HepG2 (cell line): ENCODE measurements around the gene DPEP1. TPM values are rescaled to one million over a fixed set of nuclear protein-coding genes. Genes with fewer than 3 reads are reported as not detected.

Experiments used
- DPF2 ChIP-seq: sonication (generic); formaldehyde crosslinking; IDR thresholded peaks from 2 replicates; pipeline ENCODE4 v1.4.0; 2020; ENCODE audit warnings: mild to moderate bottlenecking, low read depth, missing genetic modification reagents, borderline replicate concordance
- HNF4G ChIP-seq, 2 experiments: sonication (generic) in 1 of 2; formaldehyde crosslinking in 1 of 2; IDR thresholded peaks; 2 replicates each; pipeline versions ENCODE4 v1.4.0 to v1.6.1; 2011 to 2020; ENCODE audit warnings: borderline replicate concordance in 2 of 2, low read depth in 2 of 2, mild to moderate bottlenecking in 2 of 2, low read length in 1 of 2, missing genetic modification reagents in 1 of 2, moderate library complexity in 1 of 2
- KLF13 ChIP-seq: sonication (generic); formaldehyde crosslinking; IDR thresholded peaks from 2 replicates; pipeline ENCODE4 v1.4.0; 2020; ENCODE audit warnings: mild to moderate bottlenecking, missing genetic modification reagents
- MED1 ChIP-seq: sonication (generic); formaldehyde crosslinking; IDR thresholded peaks from 2 replicates; pipeline ENCODE4 v1.4.0; 2020; ENCODE audit warnings: missing genetic modification reagents
- MXD4 ChIP-seq: IDR thresholded peaks from 2 replicates; pipeline ENCODE4 v1.6.1; 2016; ENCODE audit warnings: mild to moderate bottlenecking, missing biosample characterization, missing genetic modification reagents
- PAF1 ChIP-seq: IDR thresholded peaks from 2 replicates; pipeline ENCODE4 v1.6.1; 2016; ENCODE audit warnings: missing genetic modification reagents, missing compliant biosample characterization
- SOX13 ChIP-seq, 3 experiments: fragments of 450-650 bp in 1 of 3; sonication (generic) in 1 of 3; formaldehyde crosslinking in 1 of 3; IDR thresholded peaks in 2 of 3; conservative IDR thresholded peaks in 1 of 3; 2 replicates each; pipeline versions ENCODE4 v1.5.0 to v1.6.1; 2016 to 2020; ENCODE audit warnings: antibody characterized with exemption in 1 of 3, mild to moderate bottlenecking in 1 of 3, missing compliant biosample characterization in 1 of 3, missing genetic modification reagents in 1 of 3, moderate library complexity in 1 of 3
- TCF7L2 ChIP-seq: IDR thresholded peaks from 2 replicates; pipeline ENCODE4 v1.6.1; 2011; ENCODE audit warnings: mild to moderate bottlenecking, low read depth, low read length, moderate library complexity
- ZNF3 ChIP-seq: IDR thresholded peaks from 2 replicates; pipeline ENCODE4 v1.7.0; 2017; ENCODE audit warnings: inconsistent platforms
- ZNF709 ChIP-seq: sonication (generic); formaldehyde crosslinking; IDR thresholded peaks from 2 replicates; pipeline ENCODE4 v1.5.0; 2020; ENCODE audit warnings: mild to moderate bottlenecking, missing genetic modification reagents
- polyA plus RNA-seq, 8 experiments: library from polyadenylated mRNA; depleted of rRNA in 3 of 8; stranded (reverse) in 7 of 8; unstranded in 1 of 8; fragments of >200 nt; fragmentation: Illumina TruSeq in 4 of 8; extraction: Trizol in 4 of 8; gene quantifications; 2 replicates each; pipeline versions ENCODE4 v1.2.1 to v1.2.3, GENCODE V29; 2011 to 2016; ENCODE audit warnings: low read depth in 4 of 8, missing spikeins in 1 of 8, mixed read lengths in 1 of 8; ENCODE audit not compliant: insufficient read depth in 1 of 8
- total RNA-seq, 5 experiments: library from RNA; depleted of rRNA; stranded (reverse); fragments of >200 nt; fragmentation: Illumina TruSeq; extraction: Trizol; gene quantifications; 2 replicates each; pipeline ENCODE4 v1.2.3, GENCODE V29; 2016; ENCODE audit warnings: low read depth in 1 of 5
- TF ChIP-seq, protein P1 (sequence below): sonication (generic); formaldehyde crosslinking; IDR thresholded peaks from 2 replicates; pipeline ENCODE4 v1.5.1; 2020; ENCODE audit warnings: missing genetic modification reagents, mild to moderate bottlenecking, borderline replicate concordance
- TF ChIP-seq, protein P2 (sequence below): IDR thresholded peaks from 2 replicates; pipeline ENCODE4 v1.6.1; 2016; ENCODE audit warnings: mild to moderate bottlenecking
- TF ChIP-seq, protein P3 (sequence below): sonication (generic); formaldehyde crosslinking; IDR thresholded peaks from 2 replicates; pipeline ENCODE4 v1.4.0; 2020; ENCODE audit warnings: missing genetic modification reagents
- TF ChIP-seq, protein P4 (sequence below): sonication (generic); formaldehyde crosslinking; IDR thresholded peaks from 2 replicates; pipeline ENCODE4 v1.4.0; 2020; ENCODE audit warnings: missing genetic modification reagents
- TF ChIP-seq, protein P5 (sequence below): sonication (generic); formaldehyde crosslinking; IDR thresholded peaks from 2 replicates; pipeline ENCODE4 v1.5.1; 2020; ENCODE audit warnings: mild to moderate bottlenecking, moderate library complexity, missing genetic modification reagents

The DPEP1 gene
- total and polyA plus RNA-seq, 2 of the 13 experiments (the other 11 are each of a cell fraction or from before 2014, with no cell fraction given) = 37.6 to 52.2 TPM

DNA sequence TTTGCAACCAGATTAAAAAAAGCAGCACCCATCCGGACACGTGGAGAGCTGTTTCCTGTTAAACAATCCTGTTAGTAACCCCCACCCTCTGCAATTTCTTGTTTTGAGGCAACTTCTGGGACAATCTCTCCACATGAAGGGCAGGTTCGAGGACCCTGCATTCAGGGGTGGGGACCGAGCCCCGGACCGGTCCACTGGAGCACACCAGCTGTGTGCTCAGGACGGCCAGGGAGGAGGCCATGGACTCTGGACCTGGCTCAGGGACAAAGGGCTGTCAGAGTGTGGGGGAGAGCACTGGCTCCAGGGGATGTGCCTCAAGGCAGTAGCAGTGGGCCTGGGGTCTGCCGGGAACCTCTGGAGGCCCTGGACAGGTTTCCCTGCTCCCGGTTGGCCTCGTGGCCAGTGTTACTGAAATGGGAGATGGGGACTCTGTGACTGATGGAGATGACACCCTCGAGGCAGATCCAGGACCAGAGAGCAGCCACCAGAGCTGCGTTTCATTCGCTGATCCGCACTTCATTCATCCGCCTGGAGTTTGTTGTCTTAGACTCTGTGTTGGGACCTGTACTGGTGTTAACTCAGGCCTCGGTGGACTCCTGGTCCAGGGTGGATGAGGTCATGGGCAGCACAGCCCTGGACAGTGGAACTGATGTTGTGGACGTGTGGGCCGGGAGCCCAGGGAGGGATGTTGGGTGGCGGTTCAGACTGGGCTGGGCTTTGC is 40.8 kb upstream of the DPEP1 start (continued):
- TF ChIP-seq HNF4G (IDR thresholded peaks at IDR 0.05; ENCODE audit: borderline replicate concordance, low read depth, low read length) (peak; percentile 97), HNF4G (CRISPR knock-in tag; IDR thresholded peaks at IDR 0.05; ENCODE audit: borderline replicate concordance, low read depth) (peak; percentile 91), DPF2 (CRISPR knock-in tag) (peak; percentile 66), MED1 (CRISPR knock-in tag) (peak; percentile 67), PAF1 (no peak), KLF13 (CRISPR knock-in tag) (0 out of 2 replicates have a peak, but pooled peaks have one; percentile 14), TCF7L2 (no peak), ZNF709 (CRISPR knock-in tag) (peak; percentile 68; the same call in 1 of the 2 replicates), MXD4 (CRISPR knock-in tag) (0 out of 2 replicates have a peak, but pooled peaks have one; percentile 78), SOX13 (IDR thresholded peaks at IDR 0.05) (no peak), SOX13 (CRISPR knock-in tag; conservative IDR thresholded peaks at IDR 0.05 in 1 of 2, IDR thresholded peaks at IDR 0.05 in 1 of 2) (peak in 1 of 2 experiments; percentile 69; a peak in 2 of 4 replicates), ZNF3 (CRISPR knock-in tag) (no peak)
- TF ChIP-seq, protein P1, sequence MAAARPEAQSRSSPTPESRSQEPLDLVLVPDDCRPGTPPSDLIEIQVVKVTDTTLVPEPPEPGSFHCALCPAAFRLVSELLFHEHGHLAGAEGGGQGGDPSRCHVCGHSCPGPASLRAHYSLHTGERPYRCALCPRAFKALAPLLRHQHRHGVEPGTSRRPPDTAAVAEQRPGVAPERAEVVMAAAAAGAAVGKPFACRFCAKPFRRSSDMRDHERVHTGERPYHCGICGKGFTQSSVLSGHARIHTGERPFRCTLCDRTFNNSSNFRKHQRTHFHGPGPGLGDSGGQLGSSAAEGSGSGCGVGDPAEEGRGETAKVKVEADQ (CRISPR knock-in tag) = no peak
- TF ChIP-seq, protein P2, sequence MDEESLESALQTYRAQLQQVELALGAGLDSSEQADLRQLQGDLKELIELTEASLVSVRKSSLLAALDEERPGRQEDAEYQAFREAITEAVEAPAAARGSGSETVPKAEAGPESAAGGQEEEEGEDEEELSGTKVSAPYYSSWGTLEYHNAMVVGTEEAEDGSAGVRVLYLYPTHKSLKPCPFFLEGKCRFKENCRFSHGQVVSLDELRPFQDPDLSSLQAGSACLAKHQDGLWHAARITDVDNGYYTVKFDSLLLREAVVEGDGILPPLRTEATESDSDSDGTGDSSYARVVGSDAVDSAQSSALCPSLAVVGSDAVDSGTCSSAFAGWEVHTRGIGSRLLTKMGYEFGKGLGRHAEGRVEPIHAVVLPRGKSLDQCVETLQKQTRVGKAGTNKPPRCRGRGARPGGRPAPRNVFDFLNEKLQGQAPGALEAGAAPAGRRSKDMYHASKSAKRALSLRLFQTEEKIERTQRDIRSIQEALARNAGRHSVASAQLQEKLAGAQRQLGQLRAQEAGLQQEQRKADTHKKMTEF (CRISPR knock-in tag) = peak; percentile 79
- TF ChIP-seq, protein P3, sequence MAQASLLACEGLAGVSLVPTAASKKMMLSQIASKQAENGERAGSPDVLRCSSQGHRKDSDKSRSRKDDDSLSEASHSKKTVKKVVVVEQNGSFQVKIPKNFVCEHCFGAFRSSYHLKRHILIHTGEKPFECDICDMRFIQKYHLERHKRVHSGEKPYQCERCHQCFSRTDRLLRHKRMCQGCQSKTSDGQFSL (CRISPR knock-in tag) = peak; percentile 79
- TF ChIP-seq, protein P4, sequence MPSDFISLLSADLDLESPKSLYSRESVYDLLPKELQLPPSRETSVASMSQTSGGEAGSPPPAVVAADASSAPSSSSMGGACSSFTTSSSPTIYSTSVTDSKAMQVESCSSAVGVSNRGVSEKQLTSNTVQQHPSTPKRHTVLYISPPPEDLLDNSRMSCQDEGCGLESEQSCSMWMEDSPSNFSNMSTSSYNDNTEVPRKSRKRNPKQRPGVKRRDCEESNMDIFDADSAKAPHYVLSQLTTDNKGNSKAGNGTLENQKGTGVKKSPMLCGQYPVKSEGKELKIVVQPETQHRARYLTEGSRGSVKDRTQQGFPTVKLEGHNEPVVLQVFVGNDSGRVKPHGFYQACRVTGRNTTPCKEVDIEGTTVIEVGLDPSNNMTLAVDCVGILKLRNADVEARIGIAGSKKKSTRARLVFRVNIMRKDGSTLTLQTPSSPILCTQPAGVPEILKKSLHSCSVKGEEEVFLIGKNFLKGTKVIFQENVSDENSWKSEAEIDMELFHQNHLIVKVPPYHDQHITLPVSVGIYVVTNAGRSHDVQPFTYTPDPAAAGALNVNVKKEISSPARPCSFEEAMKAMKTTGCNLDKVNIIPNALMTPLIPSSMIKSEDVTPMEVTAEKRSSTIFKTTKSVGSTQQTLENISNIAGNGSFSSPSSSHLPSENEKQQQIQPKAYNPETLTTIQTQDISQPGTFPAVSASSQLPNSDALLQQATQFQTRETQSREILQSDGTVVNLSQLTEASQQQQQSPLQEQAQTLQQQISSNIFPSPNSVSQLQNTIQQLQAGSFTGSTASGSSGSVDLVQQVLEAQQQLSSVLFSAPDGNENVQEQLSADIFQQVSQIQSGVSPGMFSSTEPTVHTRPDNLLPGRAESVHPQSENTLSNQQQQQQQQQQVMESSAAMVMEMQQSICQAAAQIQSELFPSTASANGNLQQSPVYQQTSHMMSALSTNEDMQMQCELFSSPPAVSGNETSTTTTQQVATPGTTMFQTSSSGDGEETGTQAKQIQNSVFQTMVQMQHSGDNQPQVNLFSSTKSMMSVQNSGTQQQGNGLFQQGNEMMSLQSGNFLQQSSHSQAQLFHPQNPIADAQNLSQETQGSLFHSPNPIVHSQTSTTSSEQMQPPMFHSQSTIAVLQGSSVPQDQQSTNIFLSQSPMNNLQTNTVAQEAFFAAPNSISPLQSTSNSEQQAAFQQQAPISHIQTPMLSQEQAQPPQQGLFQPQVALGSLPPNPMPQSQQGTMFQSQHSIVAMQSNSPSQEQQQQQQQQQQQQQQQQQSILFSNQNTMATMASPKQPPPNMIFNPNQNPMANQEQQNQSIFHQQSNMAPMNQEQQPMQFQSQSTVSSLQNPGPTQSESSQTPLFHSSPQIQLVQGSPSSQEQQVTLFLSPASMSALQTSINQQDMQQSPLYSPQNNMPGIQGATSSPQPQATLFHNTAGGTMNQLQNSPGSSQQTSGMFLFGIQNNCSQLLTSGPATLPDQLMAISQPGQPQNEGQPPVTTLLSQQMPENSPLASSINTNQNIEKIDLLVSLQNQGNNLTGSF (CRISPR knock-in tag) = 0 out of 2 replicates have a peak, but pooled peaks have one; percentile 24
- TF ChIP-seq, protein P5, sequence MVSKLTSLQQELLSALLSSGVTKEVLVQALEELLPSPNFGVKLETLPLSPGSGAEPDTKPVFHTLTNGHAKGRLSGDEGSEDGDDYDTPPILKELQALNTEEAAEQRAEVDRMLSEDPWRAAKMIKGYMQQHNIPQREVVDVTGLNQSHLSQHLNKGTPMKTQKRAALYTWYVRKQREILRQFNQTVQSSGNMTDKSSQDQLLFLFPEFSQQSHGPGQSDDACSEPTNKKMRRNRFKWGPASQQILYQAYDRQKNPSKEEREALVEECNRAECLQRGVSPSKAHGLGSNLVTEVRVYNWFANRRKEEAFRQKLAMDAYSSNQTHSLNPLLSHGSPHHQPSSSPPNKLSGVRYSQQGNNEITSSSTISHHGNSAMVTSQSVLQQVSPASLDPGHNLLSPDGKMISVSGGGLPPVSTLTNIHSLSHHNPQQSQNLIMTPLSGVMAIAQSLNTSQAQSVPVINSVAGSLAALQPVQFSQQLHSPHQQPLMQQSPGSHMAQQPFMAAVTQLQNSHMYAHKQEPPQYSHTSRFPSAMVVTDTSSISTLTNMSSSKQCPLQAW (CRISPR knock-in tag) = 0 out of 2 replicates have a peak, but pooled peaks have one; percentile 35
